Caki2 (cell line): ENCODE results near the gene SGSM1. TPM values are rescaled to one million over a fixed set of nuclear protein-coding genes. Genes with fewer than 3 reads are reported as not detected.

Experiments
- DNase-seq: peaks from one replicate; pipeline ENCODE4 v3.0.0-alpha.2; 2015; ENCODE audit warnings: low read depth
- in situ Hi-C: cut with HindIII; loops from 2 replicates; pipeline ENCODE4 v1.10.0; 2016; ENCODE audit warnings: low sequenced_read_pairs, low pct_unique_long_range_greater_than_20kb, mixed read lengths
- total RNA-seq: library from RNA; depleted of rRNA; stranded (reverse); fragments of >200 nt; shearing (Covaris generic); gene quantifications from 2 replicates; pipeline ENCODE4 v1.2.3, GENCODE V29; 2014; ENCODE audit warnings: low replicate concordance

Gene SGSM1
- total RNA-seq, 1 experiment from 2014 or later = 0.27 TPM

DNA sequence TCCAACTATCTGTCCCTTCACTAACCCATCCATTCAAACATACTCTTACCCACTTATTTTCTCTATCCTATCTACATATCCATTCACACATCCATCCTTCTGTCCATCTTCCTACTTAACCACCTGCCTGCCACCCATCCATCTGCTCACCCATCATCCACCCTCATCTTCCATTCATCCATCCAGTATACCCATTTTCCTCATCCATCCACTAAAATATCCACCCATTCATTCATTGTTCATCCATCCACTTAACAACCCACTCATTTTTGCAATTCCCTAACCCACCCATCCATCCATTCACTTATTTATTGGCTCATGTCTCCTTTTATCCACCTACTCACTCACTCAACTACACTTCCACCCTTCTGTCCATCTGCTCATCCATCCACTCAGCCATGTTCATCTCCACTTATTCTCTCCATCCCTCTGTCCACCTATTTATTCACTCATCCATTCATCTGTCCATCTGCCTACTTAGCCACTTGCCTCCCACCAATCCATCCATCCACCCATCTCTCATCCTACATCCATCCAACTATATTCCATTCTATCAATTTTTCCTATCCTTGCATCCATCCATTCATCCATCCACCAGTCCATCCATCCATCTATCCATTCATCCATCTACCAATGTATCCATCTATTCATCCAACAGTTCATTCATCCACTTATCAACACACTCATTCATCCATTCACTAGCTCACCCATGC lies 129.9 kb downstream of the SGSM1 start:
- DNase-seq = no peak
- in situ Hi-C loops = loop anchor here (25.0 kb wide), 1 partner anchor 101 kb away; no protein-coding TSS in a partner anchor

DNA sequence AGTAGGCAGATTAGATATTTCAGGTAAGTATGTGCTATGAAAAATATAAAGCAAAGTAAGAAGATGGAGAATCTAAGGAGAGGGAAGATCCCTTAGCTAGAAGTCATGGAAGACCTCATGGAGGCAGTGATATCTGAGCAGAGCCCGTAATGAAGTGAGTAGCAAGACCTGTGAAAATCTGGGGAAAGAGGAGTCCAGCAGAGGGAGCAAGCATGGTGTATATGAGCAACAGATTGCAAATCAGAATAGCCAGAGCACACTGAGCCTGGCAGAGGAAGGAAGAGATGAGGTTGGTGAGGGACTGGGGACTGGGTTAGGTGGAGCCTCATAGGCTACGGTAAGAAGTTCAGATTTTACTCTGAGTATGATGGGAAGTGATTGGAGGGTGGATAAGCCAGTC lies 131.1 kb downstream of the SGSM1 start:
- DNase-seq = no peak
- in situ Hi-C loops = loop anchor here (25.0 kb wide), 1 partner anchor 100 kb away; no protein-coding TSS in a partner anchor

DNA sequence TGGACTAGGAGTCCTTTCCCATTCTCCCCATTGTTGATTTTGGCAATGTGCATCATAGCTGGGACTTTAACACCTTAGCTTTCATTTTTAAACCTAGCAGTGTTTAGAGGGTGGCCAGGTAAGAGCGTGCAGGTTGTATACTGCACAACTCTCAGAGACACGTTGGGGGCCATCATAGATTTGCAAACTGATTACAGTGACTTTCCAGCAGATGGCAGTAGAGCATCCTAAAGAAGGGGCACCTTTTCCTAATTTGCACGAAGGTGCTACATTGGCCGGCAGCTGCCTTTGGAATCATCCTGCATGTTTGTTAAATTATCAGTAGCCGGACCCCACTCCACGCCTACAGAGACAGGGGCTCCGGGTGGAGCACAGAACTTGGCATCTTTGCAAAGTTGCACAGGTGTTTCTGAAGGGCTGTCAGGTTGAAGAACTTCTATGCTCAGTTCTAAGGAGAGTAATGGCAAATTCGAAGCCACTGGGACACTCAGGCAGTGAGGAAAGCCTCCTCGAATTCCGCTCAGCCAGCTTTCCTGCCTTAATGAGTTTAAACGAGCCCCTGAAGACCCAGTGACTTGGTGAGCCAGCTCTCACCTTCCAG lies 132.8 kb downstream of the SGSM1 start:
- in situ Hi-C loops = loop anchor here (25.0 kb wide), 1 partner anchor 98 kb away; no protein-coding TSS in a partner anchor
- DNase-seq = peak; percentile 60

DNA sequence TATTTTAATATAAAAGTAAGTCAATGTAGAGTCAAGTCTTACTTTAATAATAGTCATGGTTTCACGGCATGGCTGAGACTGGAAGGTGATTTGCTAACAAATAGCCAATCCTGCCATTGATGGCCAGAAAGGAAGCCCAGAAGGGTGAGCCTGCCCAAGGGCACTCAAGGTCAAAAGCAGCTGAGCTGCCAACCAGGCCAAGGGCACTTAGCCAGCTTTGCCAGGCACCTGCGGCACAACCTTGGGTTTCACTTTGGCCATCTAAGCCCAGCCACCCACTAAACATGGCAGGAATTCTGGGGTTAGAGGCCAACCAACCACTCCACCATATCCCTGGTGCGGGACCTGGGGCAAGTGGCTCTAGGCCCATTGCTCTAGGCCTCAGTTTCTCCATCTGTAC lies 136.3 kb downstream of the SGSM1 start:
- DNase-seq = no peak
- in situ Hi-C loops = loop anchor here (25.0 kb wide), 1 partner anchor 95 kb away; no protein-coding TSS in a partner anchor

DNA sequence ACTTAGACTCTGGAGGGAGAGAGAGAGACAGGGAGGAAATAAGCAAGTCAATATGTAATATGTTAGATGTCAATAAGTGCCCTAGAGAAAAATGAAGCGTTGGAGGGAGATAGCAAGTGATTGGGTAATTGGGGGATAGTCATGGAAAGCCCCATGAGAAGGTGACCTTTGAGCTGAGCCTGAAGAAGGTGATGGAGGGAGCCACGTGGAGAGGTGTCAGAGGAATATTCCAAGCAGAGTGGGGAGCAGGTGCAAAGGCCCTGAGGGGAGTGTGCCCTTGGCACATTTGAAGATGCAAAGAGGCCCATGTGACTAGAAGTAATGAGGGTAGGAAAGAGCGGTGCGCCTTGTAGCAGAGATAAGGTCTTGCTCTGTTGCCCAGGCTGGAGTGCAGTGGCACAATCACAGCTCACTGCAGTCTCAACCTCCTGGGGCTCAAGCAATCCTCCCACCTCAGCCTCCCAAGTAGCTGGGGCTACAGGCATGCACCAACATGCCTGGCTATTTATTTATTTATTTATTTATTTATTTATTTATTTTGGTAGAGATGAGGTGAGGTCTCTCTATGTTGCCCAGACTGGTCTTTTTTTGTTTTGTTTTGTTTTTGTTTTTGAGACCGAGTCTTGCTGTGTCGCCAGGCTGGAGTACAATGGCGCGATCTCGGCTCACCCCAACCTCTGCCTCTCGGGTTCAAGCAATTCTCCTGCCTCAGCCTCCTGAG lies 138.4 kb downstream of the SGSM1 start:
- no peak for DNase-seq
- in situ Hi-C loops = loop anchor here (25.0 kb wide), 1 partner anchor 93 kb away; no protein-coding TSS in a partner anchor

DNA sequence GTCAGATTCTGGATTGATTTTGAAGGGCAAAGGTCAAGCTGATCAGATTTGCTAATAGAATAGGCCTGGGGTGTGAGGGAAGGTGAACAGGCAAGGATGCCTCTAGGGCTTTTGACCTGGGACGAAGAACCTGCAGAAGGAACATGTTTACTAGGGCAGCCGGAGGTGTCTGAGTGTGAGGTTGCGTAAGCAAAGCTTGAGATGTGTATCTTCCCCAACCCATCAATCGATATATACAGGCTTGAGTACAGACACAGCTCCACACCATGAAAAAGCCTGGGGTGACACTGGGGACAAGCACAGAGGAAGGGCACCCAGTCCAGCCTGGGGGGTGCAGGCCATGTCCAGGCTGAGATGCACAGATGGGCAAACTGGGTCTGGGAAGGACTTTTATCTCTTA lies 139.4 kb downstream of the SGSM1 start:
- DNase-seq = no peak
- in situ Hi-C loops = loop anchor here (25.0 kb wide), 1 partner anchor 92 kb away; no protein-coding TSS in a partner anchor

DNA sequence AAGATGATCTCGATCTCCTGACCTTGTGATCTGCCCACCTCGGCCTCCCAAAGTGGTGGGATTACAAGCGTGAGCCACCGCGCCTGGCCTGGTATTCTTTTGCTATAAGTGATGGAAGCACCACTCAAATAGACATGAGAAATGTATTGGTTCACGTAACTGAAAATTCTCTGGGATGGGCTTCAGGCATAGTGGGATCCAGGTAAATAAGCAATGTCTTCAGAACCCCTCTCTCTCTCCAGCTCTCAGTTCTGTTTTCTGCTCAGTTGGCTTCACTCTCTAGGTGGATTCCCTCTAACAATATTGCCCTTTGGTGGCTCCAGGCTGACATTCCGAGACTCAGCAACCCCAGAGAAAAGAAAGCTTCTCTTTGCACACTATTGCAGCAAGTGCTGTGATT lies 141.4 kb downstream of the SGSM1 start:
- no peak for DNase-seq
- in situ Hi-C loops = loop anchor here (25.0 kb wide), 1 partner anchor 90 kb away; no protein-coding TSS in a partner anchor

DNA sequence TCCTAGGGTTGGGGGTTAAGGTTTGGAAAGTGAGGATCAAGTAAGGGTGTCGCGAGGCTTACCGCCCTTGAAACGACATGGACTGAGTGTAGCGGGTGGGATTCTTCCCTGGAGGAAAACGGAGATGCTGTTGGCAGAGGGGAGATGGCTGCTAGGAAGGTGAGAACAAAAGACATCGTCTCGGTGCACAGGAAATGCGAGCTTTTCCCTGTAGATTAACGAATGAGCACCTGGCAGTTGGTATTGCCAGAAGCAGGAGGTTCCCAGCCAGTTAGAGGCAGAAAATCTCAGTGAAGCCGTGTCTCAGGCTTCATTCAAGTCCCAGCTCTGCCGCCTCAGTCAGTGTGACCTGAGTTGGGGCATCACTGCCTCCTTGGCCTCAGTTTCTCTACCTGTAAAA lies 141.9 kb downstream of the SGSM1 start:
- in situ Hi-C loops = loop anchor here (25.0 kb wide), 1 partner anchor 89 kb away; no protein-coding TSS in a partner anchor
- no peak for DNase-seq

DNA sequence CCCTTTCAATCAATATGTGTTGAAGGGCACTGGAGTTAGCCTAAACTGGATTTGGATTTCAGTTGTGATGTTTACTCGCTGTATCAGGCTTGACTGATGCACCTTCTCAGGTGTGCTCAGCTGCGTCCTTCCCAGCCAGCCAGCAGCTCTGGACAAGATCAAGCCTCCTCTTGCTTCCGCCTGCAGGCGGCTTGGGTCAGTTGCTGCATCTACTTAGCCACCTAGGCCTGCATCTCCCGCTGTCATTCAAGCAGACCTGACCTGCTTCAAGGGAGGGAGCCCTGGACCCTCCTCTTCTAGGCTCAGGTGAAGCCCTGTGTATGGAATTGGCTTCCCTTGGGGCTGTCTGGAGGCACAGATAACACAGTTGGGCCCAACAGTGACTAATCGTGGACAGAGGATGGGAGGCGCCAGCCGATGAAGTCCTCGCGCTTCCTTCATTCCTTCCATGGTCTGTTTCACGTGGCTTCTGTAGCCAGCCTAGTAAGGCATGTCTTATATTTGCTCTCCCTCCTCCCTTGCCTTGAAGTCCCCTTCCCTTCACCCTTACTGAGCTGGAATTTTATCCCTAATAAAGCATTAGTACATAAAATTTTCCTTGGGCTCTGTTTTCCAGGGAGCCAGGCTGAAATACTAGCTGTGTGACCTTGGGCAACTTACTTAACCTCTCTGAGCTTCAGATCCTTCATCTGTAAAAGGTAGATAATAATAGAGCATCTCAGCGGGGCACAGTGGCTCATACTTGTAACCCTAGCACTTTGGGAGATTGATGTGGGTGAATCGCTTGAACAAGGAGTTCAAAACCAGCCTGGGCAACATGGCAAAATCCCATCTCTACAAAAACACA lies 142.6 kb downstream of the SGSM1 start:
- in situ Hi-C loops = loop anchor here (25.0 kb wide), 1 partner anchor 89 kb away; no protein-coding TSS in a partner anchor
- no peak for DNase-seq

DNA sequence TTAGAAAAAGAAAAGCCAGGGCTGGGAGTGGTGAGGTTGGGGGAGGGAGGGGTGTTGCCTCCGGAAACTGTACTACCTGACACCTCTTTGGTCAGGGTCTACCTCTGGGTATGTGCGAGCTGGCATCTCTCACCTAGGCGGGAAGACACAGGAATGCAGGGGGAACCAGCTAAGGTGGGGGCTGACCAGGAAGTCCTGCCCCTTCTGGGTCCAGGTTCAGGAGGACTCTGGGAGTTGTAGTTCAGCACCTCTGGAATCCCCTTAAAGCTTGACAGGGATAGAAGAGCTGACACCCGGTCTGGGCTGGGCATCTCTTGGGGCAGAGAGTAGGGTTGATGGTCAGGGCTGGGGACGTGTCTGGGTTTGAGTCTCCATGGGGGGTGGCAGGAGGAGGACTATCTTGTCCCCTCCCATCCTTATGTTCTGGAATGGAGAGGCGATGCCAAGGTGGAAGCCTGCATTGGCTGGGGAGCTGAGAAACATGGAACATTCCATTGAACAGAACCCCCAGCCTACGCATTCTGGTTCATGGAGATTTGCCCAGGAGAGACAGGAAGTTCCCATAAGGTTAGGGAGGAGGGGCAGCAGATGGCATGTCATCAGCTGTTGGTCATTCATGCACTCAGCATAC lies 144.4 kb downstream of the SGSM1 start:
- DNase-seq = no peak
- in situ Hi-C loops = no loop called here

DNA sequence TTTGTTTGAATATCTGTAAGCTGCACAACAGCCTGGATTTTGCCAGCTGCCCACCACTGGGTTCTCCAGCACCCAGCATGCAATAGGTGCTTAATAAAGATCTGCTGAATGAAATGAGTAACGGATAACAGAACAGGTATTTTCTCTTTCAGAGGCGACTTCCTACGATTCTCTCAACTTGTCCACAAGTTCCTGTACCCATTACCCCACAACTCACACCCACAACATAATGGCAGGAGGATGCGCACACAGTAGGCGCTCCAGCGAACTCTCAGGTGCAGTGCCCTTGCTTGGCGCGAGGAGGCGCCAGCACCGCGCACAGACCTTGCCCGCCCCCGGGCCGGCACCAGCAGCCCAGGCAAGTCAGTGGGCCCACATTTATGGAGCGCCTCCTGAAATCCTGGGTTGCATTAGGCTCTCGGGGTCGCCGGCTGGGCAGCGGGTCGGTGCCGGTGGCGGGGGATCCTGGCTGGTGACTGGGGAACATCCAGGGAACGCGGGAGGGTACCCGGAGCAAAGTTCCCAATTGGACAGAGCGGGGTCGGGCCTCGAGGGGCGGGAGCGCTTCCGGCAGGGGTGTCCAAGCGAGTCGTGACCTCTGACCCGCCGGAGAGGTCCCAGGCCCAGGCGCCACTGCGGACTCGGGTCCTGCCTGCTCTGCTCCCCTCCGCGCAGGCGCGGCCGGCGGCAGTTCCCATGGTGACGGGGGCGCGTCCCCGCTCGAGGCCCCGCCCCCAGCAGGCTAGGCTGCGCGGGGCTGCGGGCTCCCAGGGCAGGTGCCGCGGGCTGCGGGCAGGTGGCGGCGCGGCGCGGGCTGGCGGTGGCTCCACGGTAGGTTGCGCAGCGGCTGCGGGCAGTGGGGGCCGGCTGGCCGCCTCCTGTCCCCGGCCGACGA lies 146.2 kb downstream of the SGSM1 start, which contains the start of gene KIAA1671:
Gene KIAA1671 (plus strand): TSS at position 775 of the 895 bp plus-strand sequence. CDS start 75,284 bp downstream, outside the sequence.
- peak; percentile 92 for DNase-seq
- in situ Hi-C loops = no loop called here

DNA sequence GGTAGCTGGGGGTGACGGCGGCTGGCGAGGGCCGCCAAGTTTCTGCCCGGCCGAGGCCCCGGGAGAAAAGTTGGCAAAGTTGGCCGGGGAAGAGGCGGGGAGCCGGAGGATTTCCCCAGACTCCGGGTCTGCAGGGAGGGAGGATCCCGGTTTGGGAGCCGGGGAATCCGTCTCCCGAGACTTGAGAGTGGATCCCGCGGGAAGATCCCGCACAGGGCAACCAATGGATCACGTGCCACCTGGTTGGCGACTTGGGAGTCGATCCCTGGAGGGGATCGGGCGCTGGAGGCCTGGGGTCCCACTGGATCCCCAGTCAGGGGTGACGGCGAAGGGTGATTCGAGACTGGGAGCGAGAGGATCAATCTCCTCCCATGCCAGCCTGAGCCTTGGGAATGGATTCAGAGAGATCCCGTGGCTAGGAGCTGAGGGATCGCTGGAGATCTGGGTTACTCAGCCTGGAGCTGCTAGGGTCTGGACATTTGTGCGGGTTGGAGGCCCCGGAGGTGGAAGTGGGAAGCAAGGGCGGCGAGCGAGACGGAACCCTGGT lies 146.9 kb downstream of the SGSM1 start:
- DNase-seq = peak; percentile 84
- in situ Hi-C loops = no loop called here

DNA sequence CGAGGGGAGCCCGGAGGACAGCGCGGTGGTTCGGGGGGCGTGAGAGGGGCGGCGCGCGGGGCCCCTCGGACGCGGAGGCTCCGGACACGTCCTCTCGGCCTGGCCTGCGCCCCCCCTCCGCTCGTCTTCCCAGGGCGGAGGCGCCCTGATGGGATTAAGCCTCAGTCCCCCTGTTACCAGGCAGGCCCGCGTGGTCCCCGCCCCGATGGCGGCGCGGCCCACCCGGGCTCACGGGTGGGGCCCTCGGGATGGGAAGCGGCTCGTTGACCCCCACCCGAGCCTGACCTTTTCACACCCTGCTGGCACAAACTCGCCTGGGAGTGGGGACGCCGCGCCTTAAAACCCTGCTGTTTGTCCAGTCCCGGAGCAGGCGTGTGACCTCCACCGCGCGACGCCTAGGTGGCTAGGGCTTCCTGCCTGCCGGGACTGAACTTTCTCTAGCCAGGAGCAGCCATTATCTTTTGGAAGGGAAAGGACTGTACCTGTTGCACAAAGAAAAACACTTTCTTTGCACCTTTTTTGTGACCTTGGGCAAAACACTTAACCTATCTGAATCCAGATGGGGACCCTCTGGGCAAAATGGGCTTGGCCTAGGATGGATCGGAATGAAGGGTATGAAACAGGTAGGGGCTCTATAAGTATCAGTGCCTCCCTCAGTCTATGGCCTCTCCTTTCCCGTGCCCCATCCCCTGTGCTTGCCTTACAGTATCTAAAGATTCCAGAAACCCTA lies 147.5 kb downstream of the SGSM1 start:
- in situ Hi-C loops = no loop called here
- peak; percentile 55 for DNase-seq

DNA sequence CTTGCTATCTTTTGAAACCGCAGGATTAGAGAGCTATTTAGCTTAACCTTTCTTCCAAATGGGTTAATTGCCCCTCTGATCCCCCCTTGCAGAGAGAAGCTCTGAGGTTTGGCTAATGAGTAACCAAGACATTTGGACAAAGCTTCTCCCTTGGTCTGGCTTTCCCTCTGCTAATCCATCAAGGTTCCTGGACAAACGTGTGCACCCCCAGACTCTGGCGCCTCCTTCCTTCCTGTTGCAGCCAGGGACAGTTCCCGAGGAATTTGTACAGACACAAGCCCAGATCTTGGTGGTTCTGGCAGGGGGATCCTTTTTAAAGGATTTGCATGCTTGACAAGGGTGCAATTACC lies 148.1 kb downstream of the SGSM1 start:
- peak; percentile 46 for DNase-seq
- in situ Hi-C loops = no loop called here

DNA sequence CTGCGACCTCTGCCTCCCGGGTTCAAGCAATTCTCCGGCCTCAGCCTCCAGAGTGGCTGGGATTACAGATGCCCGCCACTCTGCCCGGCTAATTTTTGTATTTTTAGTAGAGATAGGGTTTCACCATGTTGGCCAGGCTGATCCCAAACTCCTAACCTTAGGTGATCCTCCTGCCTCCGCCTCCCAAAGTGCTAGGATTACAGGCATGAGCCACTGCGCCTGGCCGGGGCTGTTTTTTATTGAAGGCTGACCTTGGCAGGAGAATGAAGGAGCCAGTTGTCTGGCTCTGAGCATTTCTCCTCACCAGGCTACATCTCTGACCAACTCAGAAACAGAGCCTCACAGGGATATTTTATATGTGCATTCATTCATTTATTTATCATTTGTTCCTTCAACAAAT lies 148.8 kb downstream of the SGSM1 start:
- no peak for DNase-seq
- in situ Hi-C loops = no loop called here

DNA sequence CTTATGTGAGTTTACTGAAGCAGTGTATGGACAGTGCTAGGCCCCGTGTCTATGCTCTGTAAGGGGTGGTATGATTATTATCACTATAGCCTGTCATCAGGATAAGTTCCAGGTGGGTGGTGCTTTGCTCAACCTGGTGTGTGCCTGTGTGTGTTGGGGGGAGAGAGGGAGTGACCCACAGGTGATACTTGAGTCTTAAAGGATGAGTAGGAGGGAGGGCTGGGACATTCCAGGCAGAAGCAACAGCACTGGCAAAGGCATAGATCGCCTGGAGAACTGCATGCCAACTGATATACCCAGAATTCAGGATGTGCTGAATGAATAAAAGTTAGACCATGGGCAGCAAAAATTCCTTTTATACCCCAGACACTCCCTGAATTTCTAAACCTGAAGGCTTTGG lies 151.0 kb downstream of the SGSM1 start:
- no peak for DNase-seq
- in situ Hi-C loops = no loop called here
